Muscle of back (tissue), 11 donors: Measurements from ENCODE around the gene ERCC6L2. TPM values are rescaled to one million over a fixed set of nuclear protein-coding genes. Genes with fewer than 3 reads are reported as not detected.

Experiments used
- DNase-seq, 3 donors: peaks; one replicate each; pipeline versions ENCODE4 v3.0.0 to v3.0.0-alpha.2; 2013
- polyA plus RNA-seq, 10 donors: library from polyadenylated mRNA; unstranded; fragments of 120-200 nt; gene quantifications; one replicate each; pipeline ENCODE4 v1.2.1, GENCODE V29; 2013; ENCODE audit not compliant: insufficient read length in 10 of 10

Gene ERCC6L2
- polyA plus RNA-seq, 10 donors: 23.2 to 35.9 (median 29.5) TPM

DNA sequence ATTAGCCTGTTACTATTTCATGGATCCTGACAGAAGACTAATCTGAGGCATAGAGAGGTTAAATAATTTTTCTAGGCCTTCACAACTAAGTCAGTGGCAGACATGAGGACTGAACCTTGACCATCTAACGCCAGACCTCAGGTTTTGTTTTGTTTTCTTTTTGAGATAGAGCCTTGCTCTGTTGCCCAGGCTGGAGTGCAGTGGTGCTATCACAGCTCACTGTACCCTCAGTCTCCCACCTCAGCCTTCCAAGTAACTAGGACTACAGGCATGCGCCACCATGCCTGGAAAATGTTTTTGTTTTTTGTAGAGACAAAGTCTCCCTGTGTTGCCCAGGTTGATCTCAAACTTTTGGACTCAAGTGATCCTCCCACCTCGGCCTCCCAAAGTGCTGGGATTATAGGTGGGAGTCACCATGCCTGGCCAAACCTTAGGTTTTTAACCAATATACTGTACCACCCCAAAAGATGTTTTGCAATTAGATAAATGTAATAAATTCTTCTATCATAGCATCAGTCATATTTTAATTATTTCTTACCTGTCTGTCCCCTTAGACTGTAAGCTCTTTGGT is 35.4 kb downstream of the ERCC6L2 start:
- DNase-seq: no peak

DNA sequence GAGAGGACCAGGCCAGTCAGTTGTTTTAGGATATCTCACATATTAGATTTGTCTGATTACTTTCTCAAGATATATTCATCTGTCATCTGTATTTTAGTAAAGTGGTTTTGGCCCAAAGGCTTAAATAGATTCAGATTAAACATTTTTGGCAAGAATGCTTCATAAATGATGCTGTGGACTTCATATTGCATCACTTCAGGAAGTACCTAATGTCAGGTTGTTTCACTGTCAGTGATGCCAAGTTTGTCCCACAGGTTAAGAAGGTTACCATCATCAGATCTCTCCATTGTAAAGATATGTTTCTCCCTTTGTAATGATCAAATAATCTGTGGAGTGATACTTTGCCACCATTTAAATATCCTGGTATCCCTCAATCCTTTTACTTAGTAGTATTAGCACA is 37.3 kb downstream of the ERCC6L2 start:
- DNase-seq: no peak

DNA sequence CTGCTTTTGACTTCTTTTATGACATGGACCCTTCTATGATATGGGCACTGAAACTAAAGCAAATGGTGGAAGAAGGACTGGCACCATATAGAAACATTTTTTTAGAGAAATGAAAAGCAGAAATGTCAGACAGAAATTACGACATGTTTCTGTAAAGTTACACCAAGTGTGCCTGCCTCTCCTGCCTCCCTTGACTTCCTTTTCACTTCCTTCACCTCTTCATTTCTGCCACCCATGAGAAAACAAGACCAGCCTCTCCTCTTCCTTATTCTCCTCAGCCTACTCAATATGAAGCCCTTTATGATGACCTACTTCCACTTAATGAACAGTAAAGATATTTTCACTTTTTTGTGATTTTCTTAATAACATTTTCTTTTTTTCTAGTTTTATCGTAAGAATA is 44.5 kb downstream of the ERCC6L2 start:
- DNase-seq: no peak

DNA sequence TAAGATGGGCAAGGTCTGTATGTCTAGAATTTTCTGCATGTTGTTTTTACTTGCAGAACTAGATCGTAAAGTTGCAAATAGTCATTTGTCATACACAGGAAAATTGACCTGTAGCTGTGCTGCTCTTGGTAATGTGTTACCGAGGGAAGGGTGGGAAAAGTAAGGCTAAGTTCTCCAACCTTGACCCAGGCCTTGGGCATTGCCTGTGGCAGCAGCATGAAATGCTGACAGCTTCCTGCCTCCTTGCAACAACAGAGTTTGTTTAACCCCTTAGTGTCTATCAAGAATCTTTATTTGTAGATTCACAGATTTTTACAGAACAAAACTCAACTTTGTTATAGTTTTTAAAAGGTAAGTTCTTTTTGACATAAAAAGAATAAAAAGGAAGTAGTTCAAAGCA is 48.3 kb downstream of the ERCC6L2 start:
- DNase-seq: no peak

DNA sequence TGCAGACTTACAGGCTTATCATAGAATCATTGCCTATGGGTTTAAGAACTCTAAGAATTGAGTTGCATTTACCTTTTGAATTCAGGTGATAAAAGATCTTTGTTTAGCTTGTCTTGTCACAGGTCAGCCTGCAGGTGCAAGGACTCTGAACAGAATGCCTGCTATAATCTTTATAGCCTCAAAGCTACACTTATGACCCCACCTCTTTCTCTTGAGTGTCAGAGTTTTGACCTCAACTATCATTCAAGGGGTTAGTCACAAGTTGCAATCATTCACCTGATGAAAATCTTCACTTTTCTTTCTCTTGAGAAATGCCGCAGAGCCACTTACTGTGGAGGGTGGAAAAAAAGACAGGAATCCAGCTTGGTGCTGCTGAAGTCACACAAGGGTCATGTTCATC is 49.5 kb downstream of the ERCC6L2 start:
- no peak for DNase-seq

DNA sequence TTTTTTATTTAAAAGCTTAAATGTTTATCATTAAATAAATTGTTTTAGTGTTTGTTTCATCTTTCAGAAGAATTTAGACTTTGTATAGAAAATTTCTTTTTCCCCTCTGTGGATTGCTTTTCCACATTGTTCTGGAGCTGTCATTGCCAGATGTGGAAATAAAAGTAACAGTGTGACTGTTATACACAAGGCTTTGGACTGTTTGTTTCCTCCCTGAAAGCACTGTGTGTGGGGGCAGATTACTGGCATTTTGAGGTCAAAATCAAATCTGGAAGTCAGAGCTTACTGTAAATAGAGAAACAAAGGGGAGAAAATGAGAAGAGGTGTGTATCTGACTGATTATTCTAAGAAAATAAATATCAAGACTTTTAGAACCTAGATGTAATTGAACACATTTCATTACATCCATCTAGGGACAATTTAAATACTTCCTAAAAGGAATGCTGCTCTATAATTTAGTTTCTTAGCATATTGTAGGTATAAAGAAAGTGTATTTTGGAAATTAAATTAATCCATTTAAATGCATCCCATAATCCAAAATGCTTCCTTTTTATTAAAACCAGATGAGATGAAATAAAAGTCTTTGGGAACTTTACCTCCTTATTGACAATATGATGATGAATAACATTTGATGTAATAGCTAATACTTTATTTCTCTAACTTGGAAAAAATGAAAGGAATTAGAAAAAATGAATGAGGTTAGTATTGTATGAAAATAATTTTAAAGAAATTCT is 51.9 kb downstream of the ERCC6L2 start:
- peak in 1 of 3 donors; percentile 5 for DNase-seq

DNA sequence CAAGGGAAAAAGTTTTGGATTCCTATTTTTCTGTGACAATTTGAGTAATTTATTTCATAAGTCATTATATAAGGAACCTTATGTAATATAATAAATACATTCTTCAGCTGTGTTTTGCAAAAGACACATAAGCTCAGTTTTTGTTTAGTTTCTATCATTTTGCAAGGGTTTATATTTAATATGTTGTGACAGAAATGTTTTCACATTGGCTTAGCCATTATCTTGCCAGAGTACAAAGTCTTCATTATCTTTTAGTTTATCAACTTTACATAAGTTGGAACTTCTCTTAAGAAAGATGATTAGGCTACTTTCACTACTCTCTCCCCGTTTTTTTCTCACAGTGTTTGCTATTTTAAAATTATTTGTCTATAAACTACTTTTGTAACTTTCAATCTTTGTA is 54.8 kb downstream of the ERCC6L2 start:
- DNase-seq: no peak

DNA sequence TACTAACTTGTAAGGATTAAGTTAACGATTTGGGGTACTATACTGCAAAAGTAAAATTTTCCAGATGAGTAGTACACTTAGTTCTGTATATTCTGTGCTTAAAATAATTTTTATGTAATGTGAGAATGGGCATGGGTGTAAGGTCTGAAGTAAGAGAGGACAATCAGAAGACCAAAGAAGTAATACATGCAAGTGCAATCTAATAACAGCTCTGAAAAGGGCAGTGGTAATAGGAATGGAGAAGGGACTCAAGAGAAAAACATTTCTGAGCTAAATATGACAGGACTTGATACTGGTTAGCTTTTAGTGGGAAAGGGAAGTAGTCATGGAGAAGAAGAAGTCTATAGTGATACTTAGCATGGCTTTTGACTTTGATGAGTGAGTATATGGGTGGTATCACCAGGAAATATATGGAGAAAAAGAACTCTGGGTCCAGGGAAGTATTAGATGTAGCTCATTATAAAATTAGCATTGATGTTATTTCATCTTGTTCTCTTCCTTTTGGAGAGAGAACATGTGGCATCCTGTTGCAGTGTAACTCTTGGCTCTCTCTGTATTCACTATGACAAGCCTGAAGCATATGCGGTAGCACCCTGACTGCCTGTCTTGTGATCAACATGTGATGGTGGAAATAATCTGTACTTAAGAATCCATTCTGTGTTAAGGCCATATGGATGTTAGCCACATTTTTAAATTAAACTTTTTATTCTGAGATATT is 60.5 kb downstream of the ERCC6L2 start:
- DNase-seq: no peak

DNA sequence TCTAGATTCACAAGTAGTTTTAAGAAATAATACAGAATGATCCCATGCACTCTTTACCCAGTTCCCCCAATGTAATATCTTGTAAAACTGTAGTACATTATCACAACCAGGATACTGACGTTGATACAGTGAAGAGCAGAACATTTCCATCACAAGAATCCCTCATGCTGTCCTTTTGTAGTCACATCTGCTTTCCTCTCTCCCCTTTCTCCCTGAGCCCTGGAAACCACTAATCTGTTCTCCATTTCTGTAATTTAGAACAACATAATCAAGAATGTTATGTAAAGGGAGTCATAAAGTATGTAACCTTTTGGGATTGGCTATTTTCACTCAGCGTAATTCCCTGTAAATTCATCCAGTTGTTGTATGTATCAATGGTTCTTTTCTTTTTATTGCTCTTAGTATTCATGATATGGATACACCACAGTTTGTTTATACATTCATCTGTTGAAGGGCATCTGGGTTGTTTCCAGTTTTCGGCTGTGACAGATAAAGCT is 61.1 kb downstream of the ERCC6L2 start:
- DNase-seq: no peak

DNA sequence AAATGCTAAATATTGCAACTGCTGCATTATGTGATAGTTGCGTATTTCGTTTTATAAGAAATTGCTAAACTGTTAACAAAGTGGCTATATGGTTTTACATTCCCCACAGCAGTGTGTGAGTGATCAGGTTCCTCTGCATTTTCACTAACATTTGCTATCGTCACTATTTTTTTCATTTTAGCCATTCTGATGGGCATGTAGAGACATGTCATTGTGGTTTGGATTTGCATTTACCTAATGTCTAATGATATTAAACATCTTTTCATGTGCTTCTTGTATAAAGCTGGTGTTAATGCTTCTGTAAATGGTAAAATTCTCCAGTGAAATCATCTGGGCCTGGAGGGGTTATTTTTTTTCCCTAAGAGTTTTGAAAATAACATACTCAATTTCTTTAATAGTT is 61.6 kb downstream of the ERCC6L2 start:
- no peak for DNase-seq

DNA sequence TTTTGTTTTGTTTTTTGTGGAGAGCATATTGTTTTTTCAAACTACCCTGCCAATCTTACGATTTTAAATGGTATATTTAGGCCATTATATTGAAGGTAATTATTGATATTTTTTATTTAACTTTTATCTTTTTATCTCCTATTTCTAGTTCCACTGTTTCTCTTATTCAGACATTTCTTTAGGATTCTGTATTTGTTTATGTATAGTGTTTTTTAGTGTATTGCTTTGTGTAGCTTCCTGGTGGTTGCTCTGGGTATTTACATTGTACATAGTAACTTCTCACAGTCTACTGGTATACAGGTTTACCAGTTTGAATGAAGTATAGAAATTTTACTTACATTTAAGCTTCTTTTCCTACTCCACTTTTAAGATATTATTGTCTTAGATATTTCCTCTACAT is 63.2 kb downstream of the ERCC6L2 start:
- no peak for DNase-seq

DNA sequence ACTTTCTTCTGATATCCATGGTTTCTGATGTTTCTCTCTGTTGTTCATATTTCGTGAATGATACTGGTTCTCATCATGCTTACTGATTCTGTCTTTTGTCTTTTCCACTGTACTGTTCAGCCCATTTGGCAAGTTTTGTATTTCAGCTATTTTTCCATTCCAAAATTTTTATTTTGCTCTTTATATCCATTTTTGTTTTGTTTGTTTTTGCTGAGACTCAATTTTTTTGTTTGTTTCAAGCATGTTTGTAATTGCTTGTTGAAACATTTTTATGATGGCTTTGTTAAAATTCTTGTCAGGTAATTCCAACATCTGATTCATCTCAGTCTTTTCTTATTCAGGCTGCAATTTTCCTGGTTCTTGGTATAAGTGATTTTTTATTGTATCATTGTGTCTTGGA is 64.0 kb downstream of the ERCC6L2 start:
- no peak for DNase-seq

DNA sequence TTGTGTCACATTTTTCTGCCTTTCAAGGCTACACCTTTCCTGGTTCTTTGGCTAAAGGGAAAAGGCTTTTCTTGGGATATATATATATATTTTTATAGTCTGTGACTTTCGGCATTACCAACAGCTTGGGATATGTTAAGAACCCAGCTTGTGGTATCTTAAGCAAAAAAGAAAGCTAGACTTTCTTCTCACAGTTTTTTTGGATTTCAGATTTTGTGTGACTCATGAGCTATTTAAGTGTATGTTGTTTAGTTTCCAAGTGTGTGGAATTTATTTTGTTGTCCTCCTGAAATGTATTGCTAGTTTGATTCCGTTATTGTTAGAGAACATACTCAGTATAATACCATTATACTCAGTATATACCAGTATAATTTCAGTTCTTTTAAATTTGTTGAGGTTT is 64.8 kb downstream of the ERCC6L2 start:
- no peak for DNase-seq

DNA sequence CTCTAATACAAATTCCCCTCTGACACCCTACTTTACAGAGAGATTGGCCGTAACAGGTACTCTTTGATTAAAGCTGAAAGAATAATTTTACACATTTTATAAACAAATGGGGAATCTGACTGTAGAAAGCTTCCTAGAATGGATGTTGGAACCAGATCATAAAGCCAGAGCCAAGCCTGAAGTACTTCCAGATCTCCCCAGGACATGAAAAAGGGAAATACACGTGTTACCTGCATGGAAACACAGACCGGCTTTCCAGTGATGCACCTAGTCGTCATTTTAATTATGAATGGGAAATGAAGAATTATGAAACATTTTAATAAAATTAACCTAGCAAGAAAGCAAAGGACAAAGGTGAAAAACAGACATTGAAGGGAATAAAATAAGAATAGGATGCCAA is 66.5 kb downstream of the ERCC6L2 start:
- no peak for DNase-seq

DNA sequence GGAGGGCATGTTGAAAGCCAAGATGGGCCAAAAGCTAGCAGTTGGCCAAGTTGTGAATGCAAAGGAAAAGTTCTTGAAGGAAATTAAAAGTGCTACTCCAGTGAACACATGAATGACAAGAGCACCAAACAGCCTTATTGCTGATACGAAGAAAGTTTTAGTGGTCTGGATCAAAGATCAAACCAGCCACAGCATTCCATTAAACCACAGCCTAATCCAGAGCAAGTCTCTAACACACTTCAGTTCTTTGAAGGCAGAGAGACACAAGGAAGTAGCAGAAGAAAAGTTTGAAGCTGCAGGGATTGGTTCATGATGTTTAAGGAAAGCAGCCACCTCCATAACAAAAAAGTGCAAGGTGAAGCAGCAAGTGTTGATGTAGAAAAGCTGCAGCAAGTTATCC is 71.6 kb downstream of the ERCC6L2 start:
- no peak for DNase-seq

DNA sequence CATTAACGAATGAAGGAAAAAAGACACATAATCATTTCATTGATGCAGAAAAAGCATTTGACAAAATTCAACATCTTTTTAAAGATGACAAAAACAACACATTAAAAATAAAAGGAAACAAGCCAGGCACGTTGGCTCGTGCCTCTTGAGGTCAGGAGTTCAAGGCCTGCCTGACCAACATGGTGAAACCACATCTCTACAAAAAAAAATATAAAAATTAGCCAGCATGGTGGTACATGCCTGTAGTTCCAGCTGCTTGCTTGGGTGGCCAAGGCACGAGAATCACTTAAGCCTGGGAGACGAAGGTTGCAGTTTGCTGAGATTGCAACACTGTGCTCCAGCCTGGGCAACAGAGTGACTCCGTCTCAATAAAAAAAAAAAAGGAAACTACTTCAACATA is 77.0 kb downstream of the ERCC6L2 start:
- no peak for DNase-seq

DNA sequence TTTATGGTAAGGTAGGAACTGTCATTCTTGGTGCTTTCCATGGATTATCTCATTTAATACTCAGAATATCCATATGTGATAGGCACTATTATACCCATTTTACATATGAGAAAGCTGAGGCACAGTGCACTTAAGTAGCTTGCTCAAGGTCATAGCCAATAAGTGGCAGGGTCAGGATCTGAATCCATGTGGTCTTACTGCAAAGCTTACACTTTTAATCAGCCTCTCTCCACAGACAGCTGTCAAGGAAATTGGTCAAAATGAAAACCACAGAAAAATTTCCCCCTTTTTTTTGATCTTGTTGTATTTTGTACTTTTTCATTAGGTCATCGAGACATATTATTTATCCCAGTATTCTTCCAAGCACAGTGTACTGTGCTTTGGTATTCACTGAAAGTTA is 78.5 kb downstream of the ERCC6L2 start:
- DNase-seq: no peak

DNA sequence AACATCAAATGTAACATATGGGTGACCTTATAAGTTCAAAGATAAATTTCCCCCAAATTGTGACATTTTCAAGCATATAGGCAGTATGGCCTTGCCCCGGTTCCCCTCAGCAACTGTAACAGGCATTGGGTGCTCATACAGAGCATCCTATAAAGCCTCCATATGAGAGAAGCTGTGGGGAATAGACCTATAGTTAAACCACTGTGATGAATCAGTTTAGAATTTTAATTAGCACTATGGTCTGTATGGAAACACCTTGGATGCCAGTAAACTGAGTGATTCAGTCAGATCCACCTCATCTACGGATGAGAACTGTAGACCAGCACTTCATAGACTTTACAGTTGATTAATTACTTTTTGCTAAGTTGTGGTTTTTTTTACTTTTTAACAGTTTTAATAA is 79.4 kb downstream of the ERCC6L2 start:
- DNase-seq: no peak

DNA sequence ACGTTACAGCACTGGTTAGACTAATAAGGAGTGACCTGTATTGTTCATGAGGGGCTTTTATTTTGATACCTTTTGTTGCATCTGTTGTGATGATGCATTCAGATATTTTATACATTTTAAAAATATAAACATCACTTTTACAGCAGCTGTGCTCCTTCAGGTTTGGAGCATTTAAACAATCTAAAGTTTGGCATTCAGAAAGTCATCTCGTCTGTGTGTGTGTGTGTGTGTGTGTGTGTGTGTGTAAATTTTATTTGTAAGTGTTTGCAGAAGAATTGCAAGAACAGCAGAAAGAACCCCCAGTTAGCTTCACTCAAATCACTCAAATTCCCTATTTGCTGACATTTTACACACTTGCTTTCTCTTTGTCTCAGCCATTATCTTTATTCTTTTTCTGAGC is 87.4 kb downstream of the ERCC6L2 start:
- DNase-seq: no peak

DNA sequence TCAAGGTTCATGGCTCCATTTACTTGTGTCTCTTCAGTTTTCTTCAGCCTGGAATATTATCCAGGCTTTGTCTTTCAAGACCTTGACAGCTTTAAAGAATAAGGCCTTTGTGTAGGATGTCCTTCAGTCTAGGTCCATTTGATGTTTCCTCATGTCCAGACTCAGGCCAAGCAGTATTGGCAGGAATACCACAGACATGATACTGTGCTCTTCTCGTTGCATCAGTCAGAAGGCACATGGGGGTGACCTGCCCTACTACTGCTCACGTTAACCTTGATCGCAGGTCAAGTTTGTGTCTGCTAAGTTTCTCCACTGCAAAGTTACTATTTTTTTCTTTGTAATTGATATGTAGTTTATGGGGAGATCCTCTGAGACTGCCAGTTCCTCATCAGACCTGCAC is 88.2 kb downstream of the ERCC6L2 start:
- no peak for DNase-seq

DNA sequence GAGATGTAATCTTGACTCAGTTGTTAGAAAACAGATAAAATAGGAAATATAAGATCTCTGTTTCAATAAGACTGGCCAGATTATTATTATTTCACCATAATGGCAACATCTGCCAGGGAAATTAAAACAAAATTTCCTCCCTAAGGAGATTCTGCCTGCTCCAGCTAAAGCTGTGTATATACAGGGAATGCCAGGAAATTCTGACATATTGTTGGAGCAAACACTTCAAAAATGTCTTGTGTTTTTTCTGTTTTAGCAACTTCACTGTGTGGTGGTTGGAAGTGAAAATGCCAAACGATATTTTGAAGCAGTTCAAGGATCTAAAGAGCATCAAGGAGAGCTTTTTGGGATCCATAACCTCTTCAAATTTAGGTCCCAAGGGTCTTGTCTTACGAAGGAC is 90.8 kb downstream of the ERCC6L2 start:
- peak in 2 of 3 donors; percentile 33 to 49 for DNase-seq

DNA sequence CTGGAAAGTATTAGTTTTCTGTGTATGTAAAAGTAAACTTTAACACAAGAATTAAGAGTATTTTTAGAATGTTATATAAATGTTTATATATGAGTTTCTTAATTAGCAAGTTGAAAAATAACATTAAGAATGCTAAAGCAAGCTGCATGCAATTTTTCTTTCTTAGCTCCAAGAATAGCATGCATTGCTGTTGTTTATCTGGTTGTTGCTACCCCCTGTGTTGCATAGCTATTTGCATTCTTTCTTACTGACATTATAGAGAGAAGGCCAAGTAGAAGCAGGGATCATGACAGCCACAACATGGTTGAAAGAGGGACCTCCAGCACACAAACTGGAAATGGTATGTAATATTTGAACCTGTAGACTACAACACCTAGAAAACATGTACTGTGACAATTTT is 94.8 kb downstream of the ERCC6L2 start:
- DNase-seq: no peak

DNA sequence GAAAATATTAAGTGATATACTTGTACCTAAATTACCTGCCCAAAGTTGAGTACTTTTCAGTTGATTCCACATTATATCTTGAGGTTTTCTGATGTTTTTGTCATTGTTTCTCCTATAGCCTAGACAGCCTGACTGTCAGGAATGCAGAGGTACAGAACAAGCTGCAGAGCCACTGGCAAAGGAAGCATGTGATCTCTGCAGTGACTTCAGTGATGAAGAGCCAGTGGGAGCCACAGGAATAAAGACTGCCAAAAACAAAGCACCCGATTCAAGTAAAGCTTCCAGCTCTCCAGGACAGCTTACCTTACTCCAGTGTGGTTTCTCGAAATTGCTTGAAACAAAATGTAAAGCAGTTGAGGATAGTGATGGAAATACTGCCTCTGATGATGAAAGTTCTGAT is 96.3 kb downstream of the ERCC6L2 start:
- no peak for DNase-seq
